SH-SY5Y (cell line): Measurements from ENCODE around the gene CATSPERZ.

Source experiments
- GATA2 ChIP-seq: IDR thresholded peaks from 2 replicates; pipeline ENCODE4 v1.6.1; 2011; ENCODE audit warnings: mild to moderate bottlenecking, low read depth, low read length
- GATA3 ChIP-seq: IDR thresholded peaks from 2 replicates; pipeline ENCODE4 v1.6.1; 2011; ENCODE audit warnings: low read depth, mild to moderate bottlenecking, low read length, moderate library complexity

CATSPERZ gene

GRCh38 chr11:64288353-64288750 lies 11.8 kb upstream of the CATSPERZ start:
- no peak for TF ChIP-seq GATA2
- TF ChIP-seq GATA3: no peak

GRCh38 chr11:64289002-64289564 lies 11.1 kb upstream of the CATSPERZ start:
- no peak for TF ChIP-seq GATA3
- TF ChIP-seq GATA2: no peak

GRCh38 chr11:64290352-64291261 lies 9.6 kb upstream of the CATSPERZ start:
- TF ChIP-seq GATA2 (no peak), GATA3 (no peak)

- no peak for TF ChIP-seq GATA3
- TF ChIP-seq GATA2: peak; percentile 60
Observed at GRCh38 chr11:64291262-64291751, 8.9 kb upstream of the CATSPERZ start, which contains the start of gene KCNK4. Gene KCNK4 (plus strand): TSS chr11:64291302. CDS start chr11:64293019, 1,717 bp downstream.

- TF ChIP-seq GATA3: no peak
- no peak for TF ChIP-seq GATA2
Observed at GRCh38 chr11:64291752-64292459, 8.3 kb upstream of the CATSPERZ start.

GRCh38 chr11:64292460-64293254 lies 7.5 kb upstream of the CATSPERZ start:
- TF ChIP-seq GATA2: no peak
- TF ChIP-seq GATA3: no peak

GRCh38 chr11:64294774-64295173 lies 5.4 kb upstream of the CATSPERZ start:
- TF ChIP-seq GATA3 (no peak), GATA2 (no peak)

GRCh38 chr11:64295760-64296159 lies 4.4 kb upstream of the CATSPERZ start:
- TF ChIP-seq GATA3: no peak
- no peak for TF ChIP-seq GATA2

- TF ChIP-seq GATA3: no peak
- TF ChIP-seq GATA2: no peak
Observed at GRCh38 chr11:64296236-64296635, 3.9 kb upstream of the CATSPERZ start.

GRCh38 chr11:64296830-64297698 lies 3.1 kb upstream of the CATSPERZ start:
- TF ChIP-seq GATA2: no peak
- TF ChIP-seq GATA3: no peak

GRCh38 chr11:64297699-64298358 lies 2.3 kb upstream of the CATSPERZ start:
- TF ChIP-seq GATA2 (no peak), GATA3 (no peak)
